ENCODE measurements around the gene CALN1.

The CALN1 gene

GRCh38 chr7:72092769-72093168 is 319.4 kb downstream of the CALN1 start:
- no peaks in the 10 kb centered on the region for H3K27me3 ChIP-seq (replicated peaks; ENCODE audit: insufficient read depth, low read length)
- H3K4me2 ChIP-seq (ENCODE audit: low read depth, low read length) = no peak overlapping the region
- no peaks in the 10 kb centered on the region for H3K9me2 ChIP-seq (replicated peaks; ENCODE audit: insufficient read depth, low read length)
- H3K4me1 ChIP-seq (ENCODE audit: low read length) = no peaks in the 10 kb centered on the region
- H3K27ac ChIP-seq (ENCODE audit: low read length) = no peak overlapping the region
- no peak overlapping the region for H3K9ac ChIP-seq (ENCODE audit: low read length)
- H3K9me3 ChIP-seq (replicated peaks; ENCODE audit: insufficient read depth, low read length) = no peaks in the 10 kb centered on the region
- no peaks in the 10 kb centered on the region for H3K36me3 ChIP-seq (replicated peaks; ENCODE audit: insufficient read depth, low read length)
- DNase-seq = no peak
- no peaks in the 10 kb centered on the region for H3K79me2 ChIP-seq (ENCODE audit: low read length)
- H4K20me1 ChIP-seq (ENCODE audit: insufficient read depth, low read length) = no peaks in the 10 kb centered on the region
- H3K4me3 ChIP-seq (ENCODE audit: low read length) = no peak overlapping the region
- no peaks in the 10 kb centered on the region for H3F3A ChIP-seq (ENCODE audit: insufficient read depth, low read length)
- no peak for TF ChIP-seq EZH2phosphoT487 (IDR thresholded peaks at IDR 0.05; ENCODE audit: low read length)
- TF ChIP-seq EZH2 (optimal IDR thresholded peaks at IDR 0.05; ENCODE audit: low read depth, low read length) = no peak
- TF ChIP-seq, protein P1, sequence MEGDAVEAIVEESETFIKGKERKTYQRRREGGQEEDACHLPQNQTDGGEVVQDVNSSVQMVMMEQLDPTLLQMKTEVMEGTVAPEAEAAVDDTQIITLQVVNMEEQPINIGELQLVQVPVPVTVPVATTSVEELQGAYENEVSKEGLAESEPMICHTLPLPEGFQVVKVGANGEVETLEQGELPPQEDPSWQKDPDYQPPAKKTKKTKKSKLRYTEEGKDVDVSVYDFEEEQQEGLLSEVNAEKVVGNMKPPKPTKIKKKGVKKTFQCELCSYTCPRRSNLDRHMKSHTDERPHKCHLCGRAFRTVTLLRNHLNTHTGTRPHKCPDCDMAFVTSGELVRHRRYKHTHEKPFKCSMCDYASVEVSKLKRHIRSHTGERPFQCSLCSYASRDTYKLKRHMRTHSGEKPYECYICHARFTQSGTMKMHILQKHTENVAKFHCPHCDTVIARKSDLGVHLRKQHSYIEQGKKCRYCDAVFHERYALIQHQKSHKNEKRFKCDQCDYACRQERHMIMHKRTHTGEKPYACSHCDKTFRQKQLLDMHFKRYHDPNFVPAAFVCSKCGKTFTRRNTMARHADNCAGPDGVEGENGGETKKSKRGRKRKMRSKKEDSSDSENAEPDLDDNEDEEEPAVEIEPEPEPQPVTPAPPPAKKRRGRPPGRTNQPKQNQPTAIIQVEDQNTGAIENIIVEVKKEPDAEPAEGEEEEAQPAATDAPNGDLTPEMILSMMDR (IDR thresholded peaks at IDR 0.05; ENCODE audit: low read length) = no peak
- no peak overlapping the region for H2AFZ ChIP-seq (ENCODE audit: low read length)

GRCh38 chr7:72087926-72088325 is 324.2 kb downstream of the CALN1 start:
- Histone ChIP-seq H2AFZ (ENCODE audit: low read length) (no peak overlapping the region), H3K27me3 (replicated peaks; ENCODE audit: insufficient read depth, low read length) (no peaks in the 10 kb centered on the region), H3K4me3 (ENCODE audit: low read length) (no peak overlapping the region), H3K9ac (ENCODE audit: low read length) (no peak overlapping the region), H3K27ac (ENCODE audit: low read length) (no peak overlapping the region), H3K9me2 (replicated peaks; ENCODE audit: insufficient read depth, low read length) (no peaks in the 10 kb centered on the region), H3K36me3 (replicated peaks; ENCODE audit: insufficient read depth, low read length) (no peaks in the 10 kb centered on the region), H3K9me3 (replicated peaks; ENCODE audit: insufficient read depth, low read length) (no peaks in the 10 kb centered on the region), H3K4me2 (ENCODE audit: low read depth, low read length) (no peak overlapping the region), H4K20me1 (ENCODE audit: insufficient read depth, low read length) (no peaks in the 10 kb centered on the region), H3K79me2 (ENCODE audit: low read length) (no peaks in the 10 kb centered on the region), H3K4me1 (ENCODE audit: low read length) (no peaks in the 10 kb centered on the region), H3F3A (ENCODE audit: insufficient read depth, low read length) (no peaks in the 10 kb centered on the region)
- no peak for DNase-seq
- TF ChIP-seq EZH2 (optimal IDR thresholded peaks at IDR 0.05; ENCODE audit: low read depth, low read length) (no peak), EZH2phosphoT487 (IDR thresholded peaks at IDR 0.05; ENCODE audit: low read length) (no peak)
- TF ChIP-seq, protein P1 (IDR thresholded peaks at IDR 0.05; ENCODE audit: low read length) = no peak

GRCh38 chr7:72080865-72081510 is 331.1 kb downstream of the CALN1 start:
- Histone ChIP-seq H3K4me3 (ENCODE audit: low read length) (no peak overlapping the region), H4K20me1 (ENCODE audit: insufficient read depth, low read length) (no peaks in the 10 kb centered on the region), H3K36me3 (replicated peaks; ENCODE audit: insufficient read depth, low read length) (no peaks in the 10 kb centered on the region), H3K4me1 (ENCODE audit: low read length) (no peaks in the 10 kb centered on the region), H3F3A (ENCODE audit: insufficient read depth, low read length) (no peaks in the 10 kb centered on the region), H3K79me2 (ENCODE audit: low read length) (no peaks in the 10 kb centered on the region), H3K27ac (ENCODE audit: low read length) (no peak overlapping the region), H3K9ac (ENCODE audit: low read length) (no peak overlapping the region), H2AFZ (ENCODE audit: low read length) (no peak overlapping the region), H3K9me3 (replicated peaks; ENCODE audit: insufficient read depth, low read length) (no peaks in the 10 kb centered on the region), H3K27me3 (replicated peaks; ENCODE audit: insufficient read depth, low read length) (no peaks in the 10 kb centered on the region), H3K9me2 (replicated peaks; ENCODE audit: insufficient read depth, low read length) (no peaks in the 10 kb centered on the region), H3K4me2 (ENCODE audit: low read depth, low read length) (no peak overlapping the region)
- DNase-seq = no peak
- no peak for TF ChIP-seq EZH2phosphoT487 (IDR thresholded peaks at IDR 0.05; ENCODE audit: low read length)
- TF ChIP-seq, protein P1 (IDR thresholded peaks at IDR 0.05; ENCODE audit: low read length) = no peak
- TF ChIP-seq EZH2 (optimal IDR thresholded peaks at IDR 0.05; ENCODE audit: low read depth, low read length) = no peak
